GM19372 (cell line): ENCODE measurements around the gene MICU1.

Experiments
- ATAC-seq: cut with Tn5 transposase; IDR thresholded peaks from one replicate; pipeline ENCODE4 v1.9.1; 2021; ENCODE audit warnings: mild to moderate bottlenecking, low read depth, moderate library complexity; ENCODE audit not compliant: unreplicated experiment

MICU1 gene

DNA sequence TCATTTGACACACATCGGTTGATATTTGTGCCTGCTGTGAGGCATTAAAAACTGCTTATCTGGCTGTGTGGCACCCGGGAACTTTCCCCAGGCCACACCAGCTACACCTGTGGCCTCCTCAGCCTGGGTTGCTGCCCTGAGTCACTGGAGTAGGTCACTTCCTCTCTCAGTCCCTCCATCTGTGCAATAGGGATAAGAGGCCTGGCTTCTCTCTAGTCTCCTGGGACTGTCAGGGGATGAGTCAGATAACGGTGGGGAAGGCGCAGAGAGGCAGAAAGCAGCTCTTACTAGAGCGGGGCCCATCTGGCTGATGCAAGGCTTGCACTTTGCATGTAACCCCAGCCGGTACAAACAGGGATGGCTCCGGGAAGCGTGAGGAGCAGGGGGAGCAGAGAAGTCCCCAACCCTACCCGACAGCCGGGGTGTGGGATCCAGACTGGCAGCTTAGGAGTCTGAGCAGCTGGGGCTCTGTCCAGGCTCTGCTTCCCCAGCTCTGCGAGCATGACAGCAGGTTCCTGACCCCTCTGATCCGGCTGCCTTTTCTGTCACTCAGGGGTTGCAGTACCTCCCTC is 305.1 kb downstream of the MICU1 start:
- peak; percentile 51 for ATAC-seq

DNA sequence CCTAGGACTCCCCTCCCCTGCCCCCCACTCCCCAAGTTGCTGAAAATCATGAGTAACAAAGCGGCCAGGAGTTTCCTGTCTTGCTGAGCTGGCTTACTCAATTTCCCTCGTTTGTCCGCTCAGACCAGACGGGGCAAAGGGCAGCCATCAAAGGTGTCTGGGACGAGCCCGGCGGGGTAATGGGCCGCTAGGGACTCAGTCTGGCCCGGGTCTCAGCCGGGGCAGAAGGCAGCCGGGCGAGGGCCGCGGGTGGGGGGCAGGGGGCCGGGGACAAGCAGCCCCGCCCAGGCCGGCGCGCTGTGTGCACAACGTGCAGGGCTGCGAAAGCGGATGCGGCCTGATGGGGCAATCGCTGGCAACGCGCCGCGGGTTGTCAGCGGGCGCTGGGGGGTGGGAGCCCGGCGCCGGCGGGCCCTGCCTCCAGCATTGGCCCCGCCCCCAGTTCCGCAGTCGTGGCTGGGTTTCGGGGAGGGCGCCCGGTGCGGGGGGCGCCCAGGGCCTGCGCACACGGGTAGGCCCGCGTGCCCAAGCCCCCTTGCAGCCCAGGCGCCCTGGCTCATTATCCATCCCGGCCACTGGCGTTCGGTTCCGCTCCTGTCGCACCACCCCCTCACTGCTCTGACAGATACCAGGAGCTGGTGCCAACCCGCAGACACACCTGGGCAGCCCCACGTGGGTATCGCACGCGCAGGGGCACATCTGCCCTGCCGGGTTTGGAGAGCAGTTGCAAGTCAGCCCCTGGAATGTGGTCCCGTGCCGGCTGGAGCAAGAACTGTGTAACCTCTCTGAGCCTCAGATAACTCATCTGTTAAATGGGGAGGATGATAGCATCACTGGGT is 306.2 kb downstream of the MICU1 start:
- peak; percentile 66 for ATAC-seq

DNA sequence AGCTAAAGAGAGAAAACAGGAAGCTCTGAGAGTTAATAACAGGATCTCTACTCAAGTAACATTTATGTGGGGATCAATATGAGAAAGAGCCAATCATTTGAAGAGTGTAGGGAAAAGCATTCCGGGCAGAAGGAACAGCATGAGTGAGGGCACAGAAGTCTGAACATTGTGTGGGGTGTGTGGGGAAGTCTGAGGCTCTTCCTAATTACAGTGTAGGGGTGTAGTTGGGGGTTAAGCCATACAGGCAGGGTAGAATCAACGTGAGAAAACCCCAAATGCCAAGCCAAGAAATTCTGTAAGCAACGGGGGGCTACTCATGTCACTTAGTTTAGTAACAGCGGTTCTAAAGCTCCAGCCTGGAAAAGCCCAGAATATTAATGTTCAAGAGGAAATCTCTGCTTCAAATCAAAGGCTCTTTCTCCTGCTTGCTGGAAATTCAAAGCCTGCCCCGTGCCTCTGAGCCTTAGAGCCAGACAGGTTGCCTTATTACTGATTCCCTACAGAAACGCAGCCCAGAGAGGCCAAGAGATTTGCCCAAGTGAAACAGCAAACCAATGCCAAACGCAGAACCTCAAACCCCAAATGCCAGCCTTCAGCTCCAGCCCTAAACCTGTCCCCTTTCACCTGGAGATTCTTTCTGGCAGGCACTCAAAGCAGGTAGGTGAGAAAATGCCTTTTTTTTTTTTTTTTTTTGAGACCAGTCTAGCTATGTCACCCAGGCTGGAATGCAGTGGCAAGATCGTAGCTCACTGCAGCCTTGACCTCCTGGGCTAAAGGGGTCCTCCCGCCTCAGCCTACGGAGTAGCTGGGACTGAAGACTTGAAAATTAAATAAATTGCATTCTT is 307.2 kb downstream of the MICU1 start:
- no peak for ATAC-seq
